Fibroblast of mammary gland (primary cell): Measurements from ENCODE around the gene CDK6.

Source experiments
- DNase-seq: peaks from one replicate; pipeline ENCODE4 v3.0.0-alpha.2; 2010; ENCODE audit warnings: low read depth
- H3K4me3 ChIP-seq: 2 replicates; pipeline ENCODE4 v1.5.1; 2011; ENCODE audit warnings: low read depth, mild to moderate bottlenecking, low read length, moderate library complexity; ENCODE audit not compliant: control insufficient read depth
- TF ChIP-seq, protein P1 (sequence below): conservative IDR thresholded peaks from 2 replicates; pipeline ENCODE4 v1.5.1; 2011; ENCODE audit warnings: low read depth, low read length, inconsistent platforms; ENCODE audit not compliant: control insufficient read depth, insufficient read depth

Gene CDK6

DNA sequence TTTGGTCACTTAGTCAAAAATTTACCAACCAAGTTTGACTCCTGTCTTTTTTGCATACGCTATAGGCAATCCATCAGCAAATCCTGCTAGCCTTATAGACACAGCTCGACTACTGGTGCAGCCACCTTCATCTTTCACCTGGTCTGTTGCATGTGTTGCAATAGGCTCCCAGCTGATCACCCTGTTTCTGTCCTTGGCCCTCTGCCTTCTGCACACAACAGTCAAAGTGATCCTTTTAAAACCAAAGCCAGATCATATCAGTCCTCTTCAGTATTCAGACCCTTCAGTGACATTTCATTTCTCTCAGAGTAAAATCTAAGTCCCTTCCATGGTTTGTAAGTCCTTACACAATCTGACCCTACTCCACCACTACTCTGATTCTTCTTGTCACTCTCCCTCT lies 10.9 kb upstream of the CDK6 start:
- TF ChIP-seq, protein P1, sequence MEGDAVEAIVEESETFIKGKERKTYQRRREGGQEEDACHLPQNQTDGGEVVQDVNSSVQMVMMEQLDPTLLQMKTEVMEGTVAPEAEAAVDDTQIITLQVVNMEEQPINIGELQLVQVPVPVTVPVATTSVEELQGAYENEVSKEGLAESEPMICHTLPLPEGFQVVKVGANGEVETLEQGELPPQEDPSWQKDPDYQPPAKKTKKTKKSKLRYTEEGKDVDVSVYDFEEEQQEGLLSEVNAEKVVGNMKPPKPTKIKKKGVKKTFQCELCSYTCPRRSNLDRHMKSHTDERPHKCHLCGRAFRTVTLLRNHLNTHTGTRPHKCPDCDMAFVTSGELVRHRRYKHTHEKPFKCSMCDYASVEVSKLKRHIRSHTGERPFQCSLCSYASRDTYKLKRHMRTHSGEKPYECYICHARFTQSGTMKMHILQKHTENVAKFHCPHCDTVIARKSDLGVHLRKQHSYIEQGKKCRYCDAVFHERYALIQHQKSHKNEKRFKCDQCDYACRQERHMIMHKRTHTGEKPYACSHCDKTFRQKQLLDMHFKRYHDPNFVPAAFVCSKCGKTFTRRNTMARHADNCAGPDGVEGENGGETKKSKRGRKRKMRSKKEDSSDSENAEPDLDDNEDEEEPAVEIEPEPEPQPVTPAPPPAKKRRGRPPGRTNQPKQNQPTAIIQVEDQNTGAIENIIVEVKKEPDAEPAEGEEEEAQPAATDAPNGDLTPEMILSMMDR = no peak
- DNase-seq = no peak
- no peak overlapping the region for H3K4me3 ChIP-seq

DNA sequence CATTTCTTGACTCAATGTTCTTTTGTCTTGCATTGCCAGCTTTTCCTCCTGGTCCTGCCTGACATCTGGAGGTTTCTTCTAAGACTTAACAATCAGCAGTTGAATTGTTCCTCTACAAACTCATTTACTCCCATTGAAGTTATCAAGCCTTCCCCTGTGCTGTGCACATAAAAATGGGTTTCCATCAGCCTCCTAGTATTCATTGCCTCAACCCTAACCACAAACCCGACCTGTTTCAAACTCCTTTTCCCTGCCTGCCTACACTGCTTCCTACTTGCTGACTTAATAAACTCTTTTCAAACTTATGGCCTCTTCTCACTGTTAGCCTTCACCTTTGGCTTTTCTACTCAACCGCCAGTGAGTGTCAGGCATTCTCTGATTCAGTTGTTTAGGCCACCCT lies 9.4 kb upstream of the CDK6 start:
- no peak overlapping the region for H3K4me3 ChIP-seq
- DNase-seq = no peak
- TF ChIP-seq, protein P1 = no peak

DNA sequence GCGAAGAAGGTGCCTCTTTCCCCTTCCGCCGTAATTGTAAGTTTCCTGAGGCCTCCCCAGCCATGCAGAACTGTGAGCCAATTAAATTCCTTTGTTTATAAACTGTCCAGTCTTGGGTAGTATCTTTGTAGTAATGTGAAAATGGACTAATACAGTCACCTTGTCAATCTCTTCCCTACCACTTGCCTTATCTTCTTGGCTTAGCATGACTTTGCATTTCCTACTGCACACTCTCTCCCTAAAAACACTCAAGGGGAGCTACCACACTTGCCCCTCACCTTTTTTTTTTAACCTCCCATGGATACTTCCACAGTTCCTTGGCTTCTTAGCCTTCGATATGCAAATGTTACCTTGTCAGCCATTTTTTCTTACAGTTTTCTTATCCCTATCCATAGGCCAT lies 7.4 kb upstream of the CDK6 start:
- H3K4me3 ChIP-seq = no peak overlapping the region

DNA sequence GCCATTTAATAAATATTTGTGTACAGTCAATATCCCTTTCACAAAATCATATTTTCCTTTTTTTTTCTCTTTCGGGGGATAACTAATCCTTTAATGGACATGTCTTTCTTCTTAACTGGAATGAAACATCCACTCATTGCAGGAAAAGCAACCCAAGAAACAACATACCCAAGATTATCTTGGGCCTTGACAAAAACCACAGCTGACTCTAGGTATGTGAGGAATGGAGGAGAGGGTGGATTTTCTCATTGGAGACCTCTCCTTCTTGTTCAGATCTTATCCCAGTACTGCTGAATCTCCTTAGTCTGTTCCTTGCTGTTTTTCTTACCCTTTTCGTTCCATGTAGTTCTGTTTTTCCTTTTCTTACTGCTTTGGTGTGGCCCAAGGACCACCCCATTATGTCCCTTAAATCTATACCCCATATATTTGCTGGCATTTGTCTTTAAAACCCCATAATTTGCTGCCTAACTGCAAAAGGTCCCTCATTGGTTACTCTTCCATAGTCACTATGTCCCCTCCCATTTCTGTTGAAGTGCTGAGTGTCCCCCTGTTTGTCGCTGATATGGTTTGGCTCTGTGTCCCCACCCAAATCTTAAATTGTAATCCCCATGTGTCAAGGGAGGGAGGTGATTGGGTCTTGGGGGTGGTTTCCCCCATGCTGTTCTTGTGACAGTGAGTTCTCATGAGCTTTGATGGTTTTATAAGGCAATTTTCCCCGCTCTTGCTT lies 6.8 kb upstream of the CDK6 start:
- no peak for DNase-seq
- H3K4me3 ChIP-seq = no peak overlapping the region
- TF ChIP-seq, protein P1 = no peak

More for the DNA sequence above, 7.4 kb upstream of the CDK6 start:
- DNase-seq = no peak
- TF ChIP-seq, protein P1 = no peak

DNA sequence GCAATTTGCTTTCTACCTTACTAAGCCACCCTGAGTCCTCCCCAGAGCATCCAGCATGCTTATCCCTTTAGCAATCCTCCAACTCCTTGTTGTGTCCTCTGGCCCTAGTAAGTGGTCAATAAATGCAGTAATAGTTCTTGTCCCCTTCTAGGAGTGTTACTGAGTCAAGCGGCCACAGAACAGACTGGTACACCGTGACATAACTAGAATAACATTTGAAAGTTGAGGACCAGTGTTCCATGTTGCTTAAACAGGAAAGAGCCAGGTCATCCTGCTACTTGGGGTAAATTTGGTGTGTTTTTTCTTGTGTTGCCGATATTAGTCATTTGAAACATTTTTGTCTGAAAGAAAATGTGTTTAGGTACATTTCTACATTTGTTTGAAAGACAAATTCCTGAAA lies 4.8 kb upstream of the CDK6 start:
- H3K4me3 ChIP-seq = no peak overlapping the region
- DNase-seq = no peak
- TF ChIP-seq, protein P1 = no peak

DNA sequence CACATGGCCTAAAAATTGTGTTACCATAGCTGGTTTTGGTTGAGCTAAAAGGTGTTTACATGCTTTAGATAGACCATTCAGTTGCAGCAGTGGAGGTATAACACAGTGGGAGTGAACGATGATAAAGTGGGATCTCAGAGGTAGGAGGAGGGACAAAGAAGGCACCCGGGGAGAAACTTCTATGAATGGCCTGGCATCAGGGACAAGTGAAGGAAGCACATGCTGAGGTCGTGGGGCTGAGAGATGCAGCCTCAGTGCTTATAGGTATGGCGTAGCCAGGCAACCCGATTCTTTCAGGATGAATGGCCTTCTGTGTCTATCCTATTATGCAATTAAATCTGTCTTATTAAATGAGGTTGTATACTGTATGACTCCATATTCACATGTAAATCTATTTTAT lies 3.9 kb upstream of the CDK6 start:
- no peak overlapping the region for H3K4me3 ChIP-seq
- TF ChIP-seq, protein P1 = no peak
- no peak for DNase-seq
